ENCODE measurements around the gene CEBPB.

The CEBPB gene

DNA sequence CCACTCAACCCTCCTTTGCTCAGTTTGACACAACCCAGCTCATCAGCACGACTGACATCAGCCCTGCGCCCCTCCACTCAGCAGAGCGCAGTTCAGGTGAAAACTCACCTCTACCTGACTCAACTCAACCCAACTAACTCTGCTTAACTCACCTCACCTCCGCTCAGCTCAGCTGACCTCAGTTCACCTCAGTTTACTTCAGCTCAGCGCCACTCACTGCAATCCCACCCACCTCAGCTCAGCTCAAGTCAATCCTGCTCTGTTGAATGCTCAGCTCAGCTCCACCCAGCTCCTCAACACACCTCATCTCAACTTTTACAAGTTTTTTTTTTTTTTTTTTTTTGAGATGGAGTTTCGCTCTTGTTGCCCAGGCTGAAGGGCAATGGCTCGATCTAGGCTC, 39.6 kb downstream of the CEBPB start:
- ATAC-seq, result no peak

DNA sequence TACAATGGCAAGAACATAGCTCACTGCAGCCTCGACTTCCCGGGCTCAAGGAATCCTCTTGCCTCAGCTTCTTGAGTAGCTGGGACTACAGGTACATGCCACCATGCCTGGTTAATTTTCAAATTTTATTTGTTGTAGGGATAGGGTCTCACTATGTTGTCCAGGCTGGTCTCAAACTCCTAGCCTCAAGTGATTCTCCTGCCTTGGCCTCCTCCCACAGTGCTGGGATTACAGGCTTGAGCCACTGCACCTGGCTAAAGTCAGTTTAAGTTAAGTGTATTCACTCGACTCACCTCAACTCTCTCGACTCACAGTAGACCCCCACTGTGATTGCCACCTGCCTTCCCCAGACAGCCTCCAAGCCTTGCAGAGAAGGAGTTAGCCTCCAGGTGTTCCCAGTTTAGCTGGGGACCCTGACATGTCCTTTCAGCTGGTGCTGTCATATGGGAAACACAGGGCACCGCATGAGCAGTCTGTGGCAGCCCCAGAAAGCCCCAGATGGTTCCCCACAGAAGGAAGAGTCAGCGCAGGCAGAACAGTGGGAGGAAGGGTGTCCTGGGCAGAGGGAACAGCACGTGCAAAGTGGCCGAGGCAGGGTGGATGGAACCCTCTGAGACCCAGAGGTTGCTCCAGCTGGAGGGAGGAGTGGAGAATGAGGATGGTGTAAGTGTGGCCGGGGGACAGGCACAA, 40.4 kb downstream of the CEBPB start:
- ATAC-seq, result no peak

DNA sequence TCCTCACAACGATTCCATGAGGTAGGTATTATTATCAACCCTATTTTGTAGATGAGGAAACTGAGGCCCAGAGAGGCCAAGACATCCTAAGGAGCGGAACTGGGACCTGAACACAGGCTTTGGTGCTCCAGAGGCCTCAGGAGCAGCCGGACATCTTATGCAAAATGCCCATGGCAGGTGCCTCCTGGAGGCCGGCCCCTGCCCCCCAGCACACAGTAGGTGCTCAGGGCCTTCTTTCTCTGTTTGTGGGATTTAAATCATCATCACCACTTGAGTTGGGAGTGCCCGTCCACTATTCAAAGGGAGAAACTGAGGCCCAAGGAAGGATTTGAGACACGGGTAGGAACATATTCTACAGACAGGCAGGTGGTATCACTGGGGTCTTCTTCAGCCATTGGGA, 41.2 kb downstream of the CEBPB start:
- no peak for ATAC-seq

DNA sequence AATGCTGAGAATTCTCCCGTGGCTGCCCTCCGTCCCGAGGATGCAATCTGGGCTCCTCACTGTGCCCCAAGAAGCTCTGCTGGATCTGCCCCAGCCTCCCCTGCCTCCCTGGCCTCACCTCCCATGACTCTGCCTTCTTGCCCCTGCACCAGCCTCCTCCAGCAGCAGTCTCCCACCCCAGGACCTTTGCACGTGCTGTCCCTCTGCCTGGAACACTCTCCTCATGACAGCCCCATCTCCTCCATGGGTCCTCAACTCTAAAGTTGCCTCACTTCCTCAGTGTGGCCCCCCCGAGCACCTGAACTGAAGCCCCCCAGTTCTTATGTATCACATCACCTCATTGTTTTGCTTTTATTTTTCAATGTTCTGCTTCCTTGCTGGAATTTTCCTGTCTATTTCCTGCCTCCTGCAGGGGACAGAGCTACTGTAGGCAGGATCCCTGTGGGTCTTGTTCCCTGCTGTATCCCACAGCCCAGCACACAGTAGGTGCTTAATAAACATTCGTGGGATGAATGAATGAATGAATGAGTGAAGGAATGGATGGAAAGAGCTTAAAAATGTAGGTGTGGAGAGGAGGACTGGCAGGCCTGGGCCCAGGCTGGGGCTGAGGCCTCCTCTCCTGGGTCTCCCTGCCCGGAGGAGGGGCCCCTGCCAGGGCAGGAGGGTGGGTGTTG, 42.2 kb downstream of the CEBPB start:
- no peak for ATAC-seq

DNA sequence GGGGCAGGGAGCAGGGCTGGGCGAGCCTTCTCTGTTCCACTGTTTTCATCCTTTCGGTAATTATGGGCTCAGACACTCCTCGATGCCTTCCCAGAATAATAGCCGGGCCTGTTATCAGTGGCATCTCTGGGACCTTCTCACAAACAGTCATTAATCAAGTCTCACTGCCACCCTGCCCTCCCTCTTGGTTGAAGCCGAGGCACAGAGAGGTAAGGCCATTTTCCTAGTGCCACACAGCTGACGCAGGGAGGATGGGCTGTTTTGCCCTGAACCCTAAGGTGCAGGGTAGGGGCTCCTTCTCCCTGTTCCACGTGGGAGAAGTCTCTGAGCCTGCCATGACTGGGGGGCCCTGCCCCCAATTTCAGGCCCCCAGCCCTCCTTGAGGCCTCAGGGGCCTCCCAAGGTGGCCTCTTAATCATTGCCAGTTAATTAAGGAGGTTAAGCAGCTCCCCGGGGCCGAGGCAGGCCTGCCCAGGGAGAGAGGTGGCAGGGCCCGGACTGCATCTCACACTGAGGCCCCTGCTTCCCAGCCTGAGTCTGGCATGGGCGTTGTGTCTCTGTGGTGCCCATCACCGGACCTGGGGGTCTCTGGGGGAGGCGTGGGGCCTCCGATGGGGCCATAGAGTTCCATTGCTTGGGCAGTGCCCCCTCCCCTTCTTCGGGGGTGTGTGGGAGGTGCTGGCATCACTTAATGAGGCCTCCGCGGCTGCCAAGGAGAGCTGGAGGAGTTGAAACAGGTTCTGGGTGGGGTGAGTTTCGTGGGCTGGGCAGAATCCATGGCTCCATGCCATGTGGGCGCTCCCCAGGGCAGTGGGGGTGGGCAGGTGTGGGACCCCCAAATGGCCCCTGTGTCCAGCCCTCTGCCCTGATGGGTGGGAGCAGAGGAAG, 42.9 kb downstream of the CEBPB start:
- ATAC-seq, result no peak

DNA sequence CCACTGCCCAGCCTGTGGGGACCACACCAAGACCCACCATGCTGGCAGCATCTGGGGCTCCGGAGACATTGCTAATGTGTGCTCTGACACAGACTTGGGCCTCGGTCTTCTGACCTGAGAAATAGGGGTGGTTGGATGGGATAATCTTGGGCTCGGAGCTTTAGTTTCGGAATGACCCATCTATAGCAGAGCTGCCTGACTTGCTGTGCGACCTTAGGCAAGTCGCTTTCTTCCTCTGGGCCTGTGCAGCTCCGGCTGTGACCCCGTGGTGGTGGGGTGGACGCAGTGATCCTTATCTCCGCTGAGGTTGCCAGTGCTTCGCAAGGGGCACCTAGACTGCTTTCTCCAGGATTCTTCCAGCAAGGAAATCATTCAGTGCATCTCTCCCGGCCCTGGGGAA, 43.7 kb downstream of the CEBPB start:
- no peak for ATAC-seq

DNA sequence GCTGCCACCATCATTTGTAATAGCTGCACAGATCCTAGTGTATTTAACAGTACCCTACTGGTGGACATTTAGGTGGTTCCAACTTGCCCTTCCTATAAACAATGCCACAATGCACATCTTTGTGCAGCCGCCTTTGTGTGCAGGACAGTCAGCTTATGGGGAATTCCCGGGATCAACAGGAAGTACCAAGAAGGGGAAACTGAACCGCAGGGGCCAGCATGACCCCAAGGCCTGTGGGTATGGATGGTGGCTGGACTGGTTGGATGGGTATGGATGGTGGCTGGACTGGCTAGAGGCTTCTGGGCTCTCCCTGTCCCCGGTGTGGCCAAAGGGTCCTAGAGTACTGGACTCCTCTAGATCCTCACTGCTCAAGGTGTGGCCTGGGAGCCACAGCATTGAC, 46.7 kb downstream of the CEBPB start:
- ATAC-seq, result no peak

DNA sequence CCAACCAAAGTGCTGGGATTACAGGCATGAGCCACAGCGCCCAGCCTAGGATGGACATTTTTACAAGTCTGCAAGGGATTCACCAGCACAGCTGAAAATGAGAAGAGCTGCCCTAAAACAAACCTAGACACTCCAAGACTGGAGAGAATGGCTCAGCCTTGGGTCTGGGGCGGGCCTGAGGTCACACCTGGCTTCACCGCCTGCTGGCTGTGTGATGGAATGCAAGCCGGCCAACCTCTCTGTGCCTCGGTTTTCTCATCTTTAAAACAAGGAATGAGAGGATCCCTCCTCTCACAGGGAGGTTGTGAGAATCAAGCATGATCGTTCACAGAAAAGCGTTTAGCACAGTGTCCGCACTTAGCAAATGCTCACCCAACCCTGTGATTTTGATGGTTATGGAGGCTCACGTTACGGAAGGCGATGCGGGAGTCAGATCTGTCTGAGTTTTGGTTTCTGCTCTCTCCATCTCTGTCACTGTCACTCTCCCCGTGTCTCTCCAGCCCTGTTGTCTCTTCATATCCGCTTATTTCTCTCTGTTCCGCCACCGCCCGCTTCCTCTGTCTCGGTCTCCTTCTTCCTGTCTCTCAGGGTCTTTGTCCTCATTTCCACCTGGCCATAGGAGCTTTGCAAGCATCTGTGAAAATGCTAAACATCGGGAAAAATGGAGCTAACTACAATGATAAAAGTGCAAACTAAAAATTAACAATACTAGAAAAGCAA, 47.6 kb downstream of the CEBPB start:
- ATAC-seq, result no peak

DNA sequence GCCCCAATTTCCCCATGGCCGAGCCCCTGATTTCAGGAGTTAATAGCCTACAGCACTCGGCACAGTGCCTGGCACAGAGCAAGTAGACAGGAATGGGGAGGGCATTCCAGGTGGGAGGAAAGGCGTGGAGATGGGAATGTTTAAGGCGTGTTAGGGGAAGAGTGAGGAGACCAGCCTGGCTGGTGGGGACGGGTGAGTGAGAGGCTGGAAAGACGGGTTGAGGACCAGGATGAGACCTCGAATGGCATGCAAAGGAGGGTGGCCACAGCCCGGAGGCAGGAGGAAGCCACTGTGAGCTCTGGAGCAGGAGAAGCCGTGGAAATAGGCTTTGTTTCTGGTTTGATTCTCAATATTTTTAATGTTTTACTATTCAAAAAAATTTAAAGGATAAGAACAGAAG, 49.5 kb downstream of the CEBPB start:
- no peak for ATAC-seq

DNA sequence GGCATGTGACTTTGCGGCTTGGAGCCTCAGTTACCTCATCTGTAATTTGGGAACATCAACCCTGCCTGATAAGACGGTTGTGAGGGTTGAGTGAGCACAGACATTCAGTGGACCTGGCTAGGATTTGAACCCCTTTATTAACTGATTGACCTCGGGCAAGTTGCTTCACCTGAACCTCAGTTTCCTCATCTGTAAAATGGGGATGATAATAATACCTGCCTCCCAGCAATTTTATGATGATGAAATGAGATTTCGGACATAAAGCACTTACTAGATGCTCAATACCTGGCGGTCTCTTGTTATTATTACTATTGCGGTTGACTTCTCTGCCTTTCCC, 51.5 kb downstream of the CEBPB start:
- ATAC-seq, result no peak

Data from activated CD4-positive, CD25-positive, alpha-beta regulatory T cell treated with anti-CD3 and anti-CD28 coated beads, Interleukin-2, amount 50 U/mL, for 24 hours (primary cell).